Measurements from ENCODE around the gene MS4A18.

Gene MS4A18

DNA sequence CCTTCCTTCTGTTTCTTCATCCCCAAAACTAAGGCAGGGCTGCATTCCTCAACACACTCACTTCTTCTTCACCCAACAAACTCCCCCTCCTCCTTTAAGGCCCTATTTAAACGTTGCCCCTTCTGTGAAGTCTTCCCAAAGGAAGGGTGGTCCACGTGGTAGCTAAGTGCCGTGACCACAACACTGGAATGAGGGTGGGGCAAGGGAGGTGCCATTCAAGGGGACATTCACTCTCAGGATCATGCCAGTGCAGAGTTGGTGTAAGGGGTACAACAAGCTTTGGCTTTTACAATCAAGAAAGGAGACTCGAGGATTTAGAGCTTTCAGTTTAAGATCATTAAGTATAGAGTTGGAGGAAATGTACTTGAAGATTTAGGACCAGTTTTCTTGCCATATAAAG lies 52.6 kb downstream of the MS4A18 start:
- TF ChIP-seq, protein P1, sequence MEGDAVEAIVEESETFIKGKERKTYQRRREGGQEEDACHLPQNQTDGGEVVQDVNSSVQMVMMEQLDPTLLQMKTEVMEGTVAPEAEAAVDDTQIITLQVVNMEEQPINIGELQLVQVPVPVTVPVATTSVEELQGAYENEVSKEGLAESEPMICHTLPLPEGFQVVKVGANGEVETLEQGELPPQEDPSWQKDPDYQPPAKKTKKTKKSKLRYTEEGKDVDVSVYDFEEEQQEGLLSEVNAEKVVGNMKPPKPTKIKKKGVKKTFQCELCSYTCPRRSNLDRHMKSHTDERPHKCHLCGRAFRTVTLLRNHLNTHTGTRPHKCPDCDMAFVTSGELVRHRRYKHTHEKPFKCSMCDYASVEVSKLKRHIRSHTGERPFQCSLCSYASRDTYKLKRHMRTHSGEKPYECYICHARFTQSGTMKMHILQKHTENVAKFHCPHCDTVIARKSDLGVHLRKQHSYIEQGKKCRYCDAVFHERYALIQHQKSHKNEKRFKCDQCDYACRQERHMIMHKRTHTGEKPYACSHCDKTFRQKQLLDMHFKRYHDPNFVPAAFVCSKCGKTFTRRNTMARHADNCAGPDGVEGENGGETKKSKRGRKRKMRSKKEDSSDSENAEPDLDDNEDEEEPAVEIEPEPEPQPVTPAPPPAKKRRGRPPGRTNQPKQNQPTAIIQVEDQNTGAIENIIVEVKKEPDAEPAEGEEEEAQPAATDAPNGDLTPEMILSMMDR (IDR thresholded peaks at IDR 0.05) = no peak

DNA sequence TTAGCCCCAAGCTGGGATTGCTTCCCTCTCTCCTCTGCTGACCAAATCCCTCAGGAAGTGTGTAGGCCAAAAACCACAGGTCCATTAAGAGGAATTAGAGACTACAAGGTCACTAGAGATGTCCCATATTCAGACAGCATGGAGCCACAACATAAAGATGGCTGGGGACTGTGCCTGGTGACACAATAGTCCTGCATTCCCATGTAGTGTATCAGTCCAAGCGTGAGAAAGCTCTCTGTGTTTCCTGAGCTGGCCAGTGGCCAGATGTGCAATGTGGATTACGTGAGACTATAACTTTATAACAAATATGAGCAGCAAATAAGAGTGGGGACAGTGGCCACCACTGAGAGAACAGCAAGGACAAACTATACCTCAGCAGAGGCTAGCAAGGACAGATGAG lies 53.1 kb downstream of the MS4A18 start:
- DNase-seq = no peak
- TF ChIP-seq, protein P1 (IDR thresholded peaks at IDR 0.05) = no peak
- Histone ChIP-seq H3K27me3 (peaks cover 0 to 4% of the 10 kb centered on the region in 2 donors), H3K36me3 (no peaks in the 10 kb centered on the region), H3K9me3 (no peaks in the 10 kb centered on the region), H3K27ac (no peak overlapping the region), H3K4me1 (peaks cover 0 to 11% (median 6%) of the 10 kb centered on the region in 4 donors), H3K4me3 (no peak overlapping the region)
- intact Hi-C loops (cut with DNase I; ENCODE audit: low total_unique reads) = no loop called here

More for the DNA sequence above, 52.6 kb downstream of the MS4A18 start:
- Histone ChIP-seq H3K27me3 (peaks cover 0 to 7% of the 10 kb centered on the region in 2 donors), H3K9me3 (no peaks in the 10 kb centered on the region), H3K4me1 (peaks cover 0 to 11% (median 6%) of the 10 kb centered on the region in 4 donors), H3K36me3 (no peaks in the 10 kb centered on the region), H3K4me3 (no peak overlapping the region), H3K27ac (no peak overlapping the region)
- intact Hi-C loops (cut with DNase I; ENCODE audit: low total_unique reads) = no loop called here
- no peak for DNase-seq

DNA sequence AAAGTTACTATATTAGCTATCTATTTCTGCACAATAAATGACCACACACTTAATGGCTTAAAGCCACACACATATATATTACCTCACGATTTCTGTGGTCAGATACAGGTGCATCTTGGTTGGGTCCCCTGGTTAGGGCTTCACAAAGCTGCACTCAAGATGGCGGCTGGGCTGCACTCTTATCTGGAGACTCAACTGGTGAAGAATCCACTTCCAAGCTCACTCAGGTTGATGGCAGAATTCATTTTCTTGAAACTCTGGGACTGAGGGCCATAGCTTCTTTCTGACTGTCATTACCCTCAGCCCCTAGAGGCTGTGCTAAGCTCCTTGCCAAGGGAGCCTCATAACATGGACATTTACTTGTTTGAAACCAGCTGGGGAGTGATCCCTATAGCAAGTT lies 55.5 kb downstream of the MS4A18 start:
- no peak for DNase-seq
- intact Hi-C loops (cut with DNase I; ENCODE audit: low total_unique reads) = no loop called here
- Histone ChIP-seq H3K36me3 (no peaks in the 10 kb centered on the region), H3K9me3 (no peaks in the 10 kb centered on the region), H3K4me1 (peaks cover 0 to 7% (median 4%) of the 10 kb centered on the region in 4 donors), H3K27me3 (no peaks in the 10 kb centered on the region), H3K4me3 (no peak overlapping the region), H3K27ac (no peak overlapping the region)
- TF ChIP-seq, protein P1 (IDR thresholded peaks at IDR 0.05) = no peak

DNA sequence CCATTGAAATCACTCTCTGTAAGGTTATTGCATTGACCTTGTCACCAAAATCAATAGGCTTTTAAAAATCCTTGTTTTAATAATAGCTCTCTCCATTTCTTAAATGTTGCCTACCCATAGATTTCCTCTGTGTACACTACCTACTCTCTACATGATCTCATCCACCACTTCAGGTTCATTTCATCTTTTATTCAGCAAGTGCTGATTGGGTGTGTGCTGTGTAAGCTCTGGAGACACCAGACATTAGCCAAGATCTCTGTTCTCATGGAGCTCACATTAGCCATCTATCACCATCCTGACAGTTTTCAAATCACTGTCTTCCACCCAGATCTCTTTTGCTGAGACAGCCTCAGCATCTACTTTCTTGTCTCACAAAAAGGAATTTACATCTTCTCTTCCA lies 56.3 kb downstream of the MS4A18 start:
- H3K4me1 ChIP-seq = peaks cover 0 to under 1% (median 0%) of the 10 kb centered on the region in 4 donors
- intact Hi-C loops (cut with DNase I; ENCODE audit: low total_unique reads) = no loop called here

DNA sequence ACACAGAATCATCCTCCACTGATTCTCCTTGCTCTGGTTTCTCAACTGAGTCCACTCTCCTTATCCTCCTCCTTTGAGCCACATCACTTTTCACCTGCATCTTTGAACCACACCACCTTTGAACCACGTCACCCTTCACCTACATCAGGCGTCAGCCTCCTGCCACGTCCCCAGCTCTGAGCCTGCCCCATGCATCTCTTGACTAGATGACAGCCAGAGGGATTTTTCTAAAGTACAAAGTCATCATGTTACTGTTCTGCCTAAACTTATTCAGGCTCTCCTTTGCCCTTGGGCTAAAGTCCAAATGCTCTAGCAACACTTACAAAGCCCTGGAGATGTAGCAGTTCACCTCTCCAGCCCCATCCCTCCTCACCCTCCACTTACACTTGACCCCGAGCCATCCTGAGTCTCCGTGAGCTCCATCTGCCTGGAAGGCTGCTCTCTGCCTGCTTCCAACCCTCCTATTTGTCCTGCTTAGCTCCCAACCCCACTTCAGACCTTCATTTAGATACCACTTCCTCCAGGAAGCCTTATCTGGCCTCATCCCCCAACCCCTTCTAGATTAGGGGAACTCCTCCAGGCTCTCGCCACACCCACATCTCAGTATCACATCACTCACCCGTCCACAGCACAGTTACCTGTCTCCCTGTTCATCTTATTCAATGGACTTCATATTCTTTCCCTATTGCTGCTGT lies 56.9 kb downstream of the MS4A18 start:
- no peak overlapping the region for H3K27ac ChIP-seq
- no peaks in the 10 kb centered on the region for H3K27me3 ChIP-seq
- no peaks in the 10 kb centered on the region for H3K4me1 ChIP-seq
- no peaks in the 10 kb centered on the region for H3K36me3 ChIP-seq
- TF ChIP-seq, protein P1 (IDR thresholded peaks at IDR 0.05) = no peak
- no peak for DNase-seq
- no peaks in the 10 kb centered on the region for H3K9me3 ChIP-seq
- no peak overlapping the region for H3K4me3 ChIP-seq
- intact Hi-C loops (cut with DNase I; ENCODE audit: low total_unique reads) = no loop called here

More for the DNA sequence above, 56.3 kb downstream of the MS4A18 start:
- Histone ChIP-seq H3K36me3 (no peaks in the 10 kb centered on the region), H3K4me3 (no peak overlapping the region), H3K9me3 (no peaks in the 10 kb centered on the region), H3K27me3 (no peaks in the 10 kb centered on the region), H3K27ac (no peak overlapping the region)
- TF ChIP-seq, protein P1 (IDR thresholded peaks at IDR 0.05) = no peak
- no peak for DNase-seq
